Measurements from ENCODE around the gene PIGR. TPM values are rescaled to one million over a fixed set of nuclear protein-coding genes. Genes with fewer than 3 reads are reported as not detected.

PIGR gene
- total RNA-seq, 2 experiments from 2014 or later: not detected

DNA sequence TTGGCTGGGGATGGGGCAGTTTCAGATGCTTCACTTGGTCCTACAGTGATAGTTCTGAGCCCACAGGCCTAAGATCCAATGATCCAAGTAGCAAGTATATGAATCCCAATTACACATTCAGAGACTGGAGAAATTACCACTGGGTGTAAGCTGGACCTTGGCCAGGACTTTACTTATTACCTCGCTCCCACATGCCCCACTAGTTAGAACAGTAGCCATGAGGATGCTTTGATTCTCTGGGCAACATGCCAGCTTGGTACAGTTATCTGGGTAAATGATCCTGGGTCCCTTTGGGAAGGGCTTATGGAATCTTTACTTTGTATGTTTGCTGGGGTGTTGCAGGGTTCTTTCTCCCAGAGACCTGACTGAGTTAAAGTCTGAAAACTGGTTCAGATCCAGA, 29.0 kb upstream of the PIGR start:
- ATAC-seq (ENCODE audit: poor library complexity): no peak
- Histone ChIP-seq H3K36me3 (ENCODE audit: insufficient read depth, low read length) (no peaks in the 10 kb centered on the region), H3K4me3 (ENCODE audit: low read length) (no peak overlapping the region), H3K4me1 (ENCODE audit: insufficient read depth, low read length) (no peaks in the 10 kb centered on the region), H3K27me3 (ENCODE audit: control insufficient read depth in 1 of 2, insufficient read depth in 2 of 2, low read length in 2 of 2) (no peaks in the 10 kb centered on the region), H3K9me3 (ENCODE audit: control insufficient read depth in 1 of 2, insufficient read depth in 1 of 2, low read length in 2 of 2) (no peaks in the 10 kb centered on the region), H3K27ac (ENCODE audit: low read depth in 1 of 2, low read length in 2 of 2) (no peak overlapping the region)
- ChIA-PET POLR2A (no interaction called here), CTCF (no interaction called here)
- no peaks in the 10 kb centered on the region for H3K36me3 Mint-ChIP-seq (ENCODE audit: low read depth)
- H3K4me3 Mint-ChIP-seq: no peak overlapping the region
- H3K27ac Mint-ChIP-seq: no peak overlapping the region
- H3K27me3 Mint-ChIP-seq: no peaks in the 10 kb centered on the region
- H3K9me3 Mint-ChIP-seq: no peaks in the 10 kb centered on the region
- DNase-seq: no peak
- intact Hi-C loops (cut with DNase I, micrococcal nuclease): no loop called here
- TF ChIP-seq, protein P1, sequence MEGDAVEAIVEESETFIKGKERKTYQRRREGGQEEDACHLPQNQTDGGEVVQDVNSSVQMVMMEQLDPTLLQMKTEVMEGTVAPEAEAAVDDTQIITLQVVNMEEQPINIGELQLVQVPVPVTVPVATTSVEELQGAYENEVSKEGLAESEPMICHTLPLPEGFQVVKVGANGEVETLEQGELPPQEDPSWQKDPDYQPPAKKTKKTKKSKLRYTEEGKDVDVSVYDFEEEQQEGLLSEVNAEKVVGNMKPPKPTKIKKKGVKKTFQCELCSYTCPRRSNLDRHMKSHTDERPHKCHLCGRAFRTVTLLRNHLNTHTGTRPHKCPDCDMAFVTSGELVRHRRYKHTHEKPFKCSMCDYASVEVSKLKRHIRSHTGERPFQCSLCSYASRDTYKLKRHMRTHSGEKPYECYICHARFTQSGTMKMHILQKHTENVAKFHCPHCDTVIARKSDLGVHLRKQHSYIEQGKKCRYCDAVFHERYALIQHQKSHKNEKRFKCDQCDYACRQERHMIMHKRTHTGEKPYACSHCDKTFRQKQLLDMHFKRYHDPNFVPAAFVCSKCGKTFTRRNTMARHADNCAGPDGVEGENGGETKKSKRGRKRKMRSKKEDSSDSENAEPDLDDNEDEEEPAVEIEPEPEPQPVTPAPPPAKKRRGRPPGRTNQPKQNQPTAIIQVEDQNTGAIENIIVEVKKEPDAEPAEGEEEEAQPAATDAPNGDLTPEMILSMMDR (IDR thresholded peaks at IDR 0.05): no peak
- H3K4me1 Mint-ChIP-seq (ENCODE audit: low read depth): no peaks in the 10 kb centered on the region

DNA sequence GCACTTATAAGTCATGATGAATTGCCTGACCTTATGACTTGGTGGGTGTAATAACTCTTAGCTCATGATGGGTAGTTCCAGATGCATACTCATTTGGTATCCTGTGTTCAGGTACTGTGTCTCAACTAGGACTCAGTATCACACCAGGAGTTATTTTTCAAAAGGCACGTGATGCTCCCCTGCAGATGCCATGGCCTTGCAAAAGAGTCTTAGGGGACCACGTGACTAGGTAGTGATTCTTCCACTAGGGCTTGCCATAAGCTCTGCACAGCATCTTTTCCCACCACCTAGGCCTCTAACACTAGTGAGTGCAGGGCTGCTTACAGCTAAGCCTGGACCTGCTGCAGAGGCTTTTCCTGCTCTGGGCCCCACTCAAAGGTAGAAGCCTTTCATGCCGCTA, 27.9 kb upstream of the PIGR start:
- no peaks in the 10 kb centered on the region for H3K36me3 Mint-ChIP-seq (ENCODE audit: low read depth)
- H3K9me3 ChIP-seq (ENCODE audit: control insufficient read depth in 1 of 2, insufficient read depth in 1 of 2, low read length in 2 of 2): no peaks in the 10 kb centered on the region
- no peaks in the 10 kb centered on the region for H3K36me3 ChIP-seq (ENCODE audit: insufficient read depth, low read length)
- H3K27me3 Mint-ChIP-seq: no peaks in the 10 kb centered on the region
- ChIA-PET POLR2A (interaction anchor here (0.9 to 2.5 kb wide), 2 partner anchors 15 to 68 kb away, joined by 4 to 6 read pairs; no protein-coding TSS in a partner anchor), CTCF (interaction anchor here (0.9 kb wide), 1 partner anchor 8 kb away, joined by 3 read pairs; no protein-coding TSS in a partner anchor)
- no peaks in the 10 kb centered on the region for H3K9me3 Mint-ChIP-seq
- ATAC-seq (ENCODE audit: poor library complexity) (no peak), DNase-seq (no peak)
- no peak overlapping the region for H3K4me3 Mint-ChIP-seq
- H3K27ac Mint-ChIP-seq: no peak overlapping the region
- TF ChIP-seq, protein P1 (IDR thresholded peaks at IDR 0.05): no peak
- intact Hi-C loops (cut with DNase I, micrococcal nuclease): no loop called here
- no peaks in the 10 kb centered on the region for H3K4me1 ChIP-seq (ENCODE audit: insufficient read depth, low read length)
- H3K27ac ChIP-seq (ENCODE audit: low read depth in 1 of 2, low read length in 2 of 2): no peak overlapping the region
- H3K4me3 ChIP-seq (ENCODE audit: low read length): no peak overlapping the region
- no peaks in the 10 kb centered on the region for H3K27me3 ChIP-seq (ENCODE audit: control insufficient read depth in 1 of 2, insufficient read depth in 2 of 2, low read length in 2 of 2)
- H3K4me1 Mint-ChIP-seq (ENCODE audit: low read depth): no peaks in the 10 kb centered on the region

DNA sequence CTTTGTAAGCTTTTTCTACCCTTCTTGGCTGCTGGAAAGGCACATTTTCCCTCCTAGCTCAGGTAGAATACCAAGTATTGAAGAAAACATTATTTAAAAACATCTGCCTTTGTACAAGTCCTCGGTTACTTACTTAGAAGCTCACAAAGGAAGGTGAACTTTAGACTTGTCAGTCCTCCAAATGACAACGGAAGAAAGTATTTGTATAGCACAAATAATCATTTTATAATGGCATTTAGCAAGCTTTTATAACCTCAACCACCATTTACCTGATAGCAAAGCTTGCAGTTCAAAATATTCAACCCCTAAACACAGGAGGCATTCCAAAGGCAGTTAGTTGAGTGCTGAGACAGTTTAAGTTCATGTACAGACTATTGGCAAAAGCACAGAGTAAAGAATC, 26.5 kb upstream of the PIGR start:
- ChIA-PET POLR2A (interaction anchor here (2.5 kb wide), 1 partner anchor 13 kb away, joined by 6 read pairs; no protein-coding TSS in a partner anchor), CTCF (interaction anchor here (1.1 kb wide), 1 partner anchor 26 kb away, joined by 4 read pairs; the partner anchor contains the start of gene PIGR)
- TF ChIP-seq, protein P1 (IDR thresholded peaks at IDR 0.05): no peak
- no peak overlapping the region for H3K27ac ChIP-seq (ENCODE audit: low read depth in 1 of 2, low read length in 2 of 2)
- Mint-ChIP-seq H3K4me3 (no peak overlapping the region), H3K4me1 (ENCODE audit: low read depth) (peaks cover 8% of the 10 kb centered on the region), H3K9me3 (no peaks in the 10 kb centered on the region), H3K27me3 (no peaks in the 10 kb centered on the region), H3K36me3 (ENCODE audit: low read depth) (no peaks in the 10 kb centered on the region), H3K27ac (no peak overlapping the region)
- H3K36me3 ChIP-seq (ENCODE audit: insufficient read depth, low read length): no peaks in the 10 kb centered on the region
- DNase-seq (no peak), ATAC-seq (ENCODE audit: poor library complexity) (no peak)
- H3K4me1 ChIP-seq (ENCODE audit: insufficient read depth, low read length): peaks cover 5% of the 10 kb centered on the region
- intact Hi-C loops (cut with DNase I, micrococcal nuclease): loop anchor here in 1 of 2 experiments (1.0 kb wide), 1 partner anchor 42 kb away; no protein-coding TSS in a partner anchor
- H3K9me3 ChIP-seq (ENCODE audit: control insufficient read depth in 1 of 2, insufficient read depth in 1 of 2, low read length in 2 of 2): no peaks in the 10 kb centered on the region
- H3K4me3 ChIP-seq (ENCODE audit: low read length): no peak overlapping the region
- no peaks in the 10 kb centered on the region for H3K27me3 ChIP-seq (ENCODE audit: control insufficient read depth in 1 of 2, insufficient read depth in 2 of 2, low read length in 2 of 2)

All from CD4-positive, alpha-beta T cell (primary cell).